ENCODE measurements around the gene RBMS1. TPM values are rescaled to one million over a fixed set of nuclear protein-coding genes. Genes with fewer than 3 reads are reported as not detected.

RBMS1 gene
- total and polyA plus RNA-seq, 7 donors: 4.4 to 91.8 (median 69.2) TPM

GRCh38 chr2:160415991-160416390, 77.6 kb downstream of the RBMS1 start:
- Histone ChIP-seq H3K27ac (no peak overlapping the region), H3K27me3 (no peaks in the 10 kb centered on the region), H3K4me1 (peaks cover 0 to 50% (median 23%) of the 10 kb centered on the region in 4 donors), H3K36me3 (no peaks in the 10 kb centered on the region), H3K4me3 (no peak overlapping the region), H3K9me3 (no peaks in the 10 kb centered on the region)
- WGBS, 2 donors: 61 to 78% methylated on average over 2 of the region's 2 CpGs
- intact Hi-C loops (cut with DNase I): no loop called here
- no peak for DNase-seq
- TF ChIP-seq POLR2AphosphoS5 (IDR thresholded peaks at IDR 0.05) (no peak), POLR2A (IDR thresholded peaks at IDR 0.05) (no peak), EP300 (IDR thresholded peaks at IDR 0.05) (no peak)
- TF ChIP-seq, protein P1, sequence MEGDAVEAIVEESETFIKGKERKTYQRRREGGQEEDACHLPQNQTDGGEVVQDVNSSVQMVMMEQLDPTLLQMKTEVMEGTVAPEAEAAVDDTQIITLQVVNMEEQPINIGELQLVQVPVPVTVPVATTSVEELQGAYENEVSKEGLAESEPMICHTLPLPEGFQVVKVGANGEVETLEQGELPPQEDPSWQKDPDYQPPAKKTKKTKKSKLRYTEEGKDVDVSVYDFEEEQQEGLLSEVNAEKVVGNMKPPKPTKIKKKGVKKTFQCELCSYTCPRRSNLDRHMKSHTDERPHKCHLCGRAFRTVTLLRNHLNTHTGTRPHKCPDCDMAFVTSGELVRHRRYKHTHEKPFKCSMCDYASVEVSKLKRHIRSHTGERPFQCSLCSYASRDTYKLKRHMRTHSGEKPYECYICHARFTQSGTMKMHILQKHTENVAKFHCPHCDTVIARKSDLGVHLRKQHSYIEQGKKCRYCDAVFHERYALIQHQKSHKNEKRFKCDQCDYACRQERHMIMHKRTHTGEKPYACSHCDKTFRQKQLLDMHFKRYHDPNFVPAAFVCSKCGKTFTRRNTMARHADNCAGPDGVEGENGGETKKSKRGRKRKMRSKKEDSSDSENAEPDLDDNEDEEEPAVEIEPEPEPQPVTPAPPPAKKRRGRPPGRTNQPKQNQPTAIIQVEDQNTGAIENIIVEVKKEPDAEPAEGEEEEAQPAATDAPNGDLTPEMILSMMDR (IDR thresholded peaks at IDR 0.05): no peak

GRCh38 chr2:160411955-160412354, 81.7 kb downstream of the RBMS1 start:
- Histone ChIP-seq H3K27me3 (no peaks in the 10 kb centered on the region), H3K9me3 (no peaks in the 10 kb centered on the region), H3K36me3 (no peaks in the 10 kb centered on the region), H3K27ac (peak overlapping the region in 3 of 4 donors; percentile 38 to 60 (median 54)), H3K4me1 (peaks cover 0 to 39% (median 27%) of the 10 kb centered on the region in 4 donors), H3K4me3 (no peak overlapping the region)
- intact Hi-C loops (cut with DNase I): no loop called here
- 50 to 72% methylated on average over 2 of the region's 2 CpGs for WGBS, 2 donors
- no peak for DNase-seq
- TF ChIP-seq POLR2AphosphoS5 (IDR thresholded peaks at IDR 0.05) (no peak), EP300 (IDR thresholded peaks at IDR 0.05) (no peak), POLR2A (IDR thresholded peaks at IDR 0.05) (no peak)
- TF ChIP-seq, protein P1 (IDR thresholded peaks at IDR 0.05): no peak

GRCh38 chr2:160411167-160411566, 82.4 kb downstream of the RBMS1 start:
- no peaks in the 10 kb centered on the region for H3K27me3 ChIP-seq
- H3K9me3 ChIP-seq: no peaks in the 10 kb centered on the region
- peak overlapping the region; percentile 24 to 60 (median 46) for H3K27ac ChIP-seq
- peaks cover 0 to 39% (median 28%) of the 10 kb centered on the region in 4 donors for H3K4me1 ChIP-seq
- no peak overlapping the region for H3K4me3 ChIP-seq
- DNase-seq: no peak
- intact Hi-C loops (cut with DNase I): no loop called here
- 16 to 17% methylated on average over 1 of the region's 1 CpG for WGBS, 2 donors
- H3K36me3 ChIP-seq: no peaks in the 10 kb centered on the region
- TF ChIP-seq EP300 (IDR thresholded peaks at IDR 0.05): no peak
- TF ChIP-seq, protein P1 (IDR thresholded peaks at IDR 0.05): no peak
- TF ChIP-seq POLR2A (IDR thresholded peaks at IDR 0.05): no peak
- no peak for TF ChIP-seq POLR2AphosphoS5 (IDR thresholded peaks at IDR 0.05)

DNA sequence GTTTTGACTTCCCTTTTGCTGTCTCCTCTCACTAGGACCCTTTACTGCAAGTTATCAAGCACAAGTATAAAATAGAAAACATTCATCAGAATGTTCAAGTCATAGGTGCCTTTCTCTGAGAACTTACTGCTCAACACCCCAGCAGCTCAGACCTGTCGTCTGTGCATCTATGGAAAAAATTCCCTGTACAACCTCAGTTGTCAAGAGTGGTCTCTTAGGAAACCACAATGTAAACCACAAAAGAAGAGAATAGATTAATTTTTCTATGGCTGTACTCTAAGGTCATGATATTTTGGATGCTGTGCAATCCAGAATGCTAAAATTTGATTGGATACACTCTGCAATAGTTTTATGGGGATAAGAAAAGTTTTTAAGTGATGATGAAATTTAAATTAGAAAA, 84.1 kb downstream of the RBMS1 start:
- peak overlapping the region; percentile 95 to 99 (median 98) for H3K27ac ChIP-seq
- WGBS, 2 donors: 42 to 56% methylated on average over 1 of the region's 1 CpG
- TF ChIP-seq POLR2A (IDR thresholded peaks at IDR 0.05) (no peak), EP300 (IDR thresholded peaks at IDR 0.05) (no peak), POLR2AphosphoS5 (IDR thresholded peaks at IDR 0.05) (no peak)
- TF ChIP-seq, protein P1 (IDR thresholded peaks at IDR 0.05): no peak
- no peaks in the 10 kb centered on the region for H3K9me3 ChIP-seq
- no peaks in the 10 kb centered on the region for H3K36me3 ChIP-seq
- peaks cover 0 to 56% (median 44%) of the 10 kb centered on the region in 4 donors for H3K4me1 ChIP-seq
- intact Hi-C loops (cut with DNase I): loop anchor here (10.0 kb wide), 1 partner anchor 655 kb away; no protein-coding TSS in a partner anchor
- no peak for DNase-seq
- H3K4me3 ChIP-seq: no peak overlapping the region
- no peaks in the 10 kb centered on the region for H3K27me3 ChIP-seq

DNA sequence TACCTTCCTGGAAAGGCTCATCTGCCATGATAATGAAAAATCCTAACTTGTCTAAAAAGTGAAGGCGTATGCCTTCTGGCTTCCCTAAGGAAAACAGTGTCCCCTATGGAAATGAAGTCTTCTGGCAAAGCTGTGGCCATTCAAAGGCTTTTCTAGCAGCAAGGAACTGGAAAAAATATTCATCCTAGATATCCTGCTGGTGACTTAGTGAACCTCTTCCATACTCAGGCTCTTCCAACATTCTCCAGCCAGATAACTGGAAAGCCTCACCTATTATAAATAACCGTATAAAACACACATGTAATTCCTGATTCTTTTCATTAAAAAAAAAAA, 84.7 kb downstream of the RBMS1 start:
- no peaks in the 10 kb centered on the region for H3K36me3 ChIP-seq
- peaks cover 0 to 62% (median 48%) of the 10 kb centered on the region in 4 donors for H3K4me1 ChIP-seq
- H3K9me3 ChIP-seq: no peaks in the 10 kb centered on the region
- H3K27me3 ChIP-seq: no peaks in the 10 kb centered on the region
- intact Hi-C loops (cut with DNase I): loop anchor here (10.0 kb wide), 1 partner anchor 656 kb away; no protein-coding TSS in a partner anchor
- whole genome bisulfite sequencing, 2 donors: 82 to 91% methylated on average over 2 of the region's 2 CpGs
- H3K27ac ChIP-seq: peak overlapping the region; percentile 95 to 99 (median 98)
- DNase-seq: no peak
- TF ChIP-seq, protein P1 (IDR thresholded peaks at IDR 0.05): peak in 1 of 4 experiments; percentile 21
- TF ChIP-seq EP300 (IDR thresholded peaks at IDR 0.05) (no peak), POLR2A (IDR thresholded peaks at IDR 0.05) (no peak), POLR2AphosphoS5 (IDR thresholded peaks at IDR 0.05) (no peak)
- H3K4me3 ChIP-seq: peak overlapping the region in 3 of 4 donors; percentile 46 to 100 (median 97)

Measured in sigmoid colon (tissue), 7 donors.